A673 (cell line): ENCODE data around the gene DHDH.

Experiments used
- EZH2 ChIP-seq: fragments of 200-600 bp; sonication (generic); IDR thresholded peaks from 2 replicates; pipeline ENCODE4 v1.6.1; 2017; ENCODE audit warnings: borderline replicate concordance, low read depth, mild to moderate bottlenecking, mixed read lengths, antibody characterized with exemption, low read length; ENCODE audit not compliant: poor library complexity, severe bottlenecking
- TF ChIP-seq, protein P1 (sequence below): fragments of 300-800, 200-600 bp; sonication (generic); conservative IDR thresholded peaks from 2 replicates; pipeline ENCODE4 v1.5.1; 2017; ENCODE audit warnings: low read depth, mild to moderate bottlenecking, antibody characterized with exemption, low read length, moderate library complexity, mixed read lengths

DNA sequence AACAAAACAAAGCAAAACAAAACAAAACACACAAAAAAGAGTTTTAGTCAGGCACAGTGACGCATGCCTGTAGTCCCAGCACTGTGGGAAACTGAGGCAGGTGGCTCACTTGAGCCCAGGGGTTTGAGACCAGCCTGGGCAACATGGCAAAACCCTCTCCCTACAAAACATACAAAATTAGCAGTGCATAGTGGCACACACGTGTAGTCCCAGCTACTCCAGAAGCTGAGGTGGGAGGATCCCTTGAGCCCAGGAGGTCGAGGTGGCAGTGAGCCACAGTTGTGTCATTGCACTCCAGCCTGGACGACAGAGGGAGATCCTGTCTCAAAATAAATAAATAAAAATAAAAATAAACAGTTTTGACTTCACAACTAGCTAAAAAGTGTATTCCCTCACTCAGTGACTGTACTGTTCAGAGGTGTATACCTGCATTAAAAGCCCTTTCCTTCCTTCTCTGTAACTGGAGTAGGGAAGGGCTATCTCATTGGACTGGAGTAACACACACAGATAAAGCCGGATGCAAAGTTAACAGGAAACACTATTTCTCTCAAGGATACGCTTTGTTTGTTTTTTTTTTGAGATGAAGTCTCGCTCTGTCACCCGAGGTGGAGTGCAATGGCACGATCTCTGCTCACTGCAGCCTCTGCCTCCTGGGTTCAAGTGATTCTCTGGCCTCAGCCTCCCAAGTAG is 17.5 kb downstream of the DHDH start:
- TF ChIP-seq, protein P1, sequence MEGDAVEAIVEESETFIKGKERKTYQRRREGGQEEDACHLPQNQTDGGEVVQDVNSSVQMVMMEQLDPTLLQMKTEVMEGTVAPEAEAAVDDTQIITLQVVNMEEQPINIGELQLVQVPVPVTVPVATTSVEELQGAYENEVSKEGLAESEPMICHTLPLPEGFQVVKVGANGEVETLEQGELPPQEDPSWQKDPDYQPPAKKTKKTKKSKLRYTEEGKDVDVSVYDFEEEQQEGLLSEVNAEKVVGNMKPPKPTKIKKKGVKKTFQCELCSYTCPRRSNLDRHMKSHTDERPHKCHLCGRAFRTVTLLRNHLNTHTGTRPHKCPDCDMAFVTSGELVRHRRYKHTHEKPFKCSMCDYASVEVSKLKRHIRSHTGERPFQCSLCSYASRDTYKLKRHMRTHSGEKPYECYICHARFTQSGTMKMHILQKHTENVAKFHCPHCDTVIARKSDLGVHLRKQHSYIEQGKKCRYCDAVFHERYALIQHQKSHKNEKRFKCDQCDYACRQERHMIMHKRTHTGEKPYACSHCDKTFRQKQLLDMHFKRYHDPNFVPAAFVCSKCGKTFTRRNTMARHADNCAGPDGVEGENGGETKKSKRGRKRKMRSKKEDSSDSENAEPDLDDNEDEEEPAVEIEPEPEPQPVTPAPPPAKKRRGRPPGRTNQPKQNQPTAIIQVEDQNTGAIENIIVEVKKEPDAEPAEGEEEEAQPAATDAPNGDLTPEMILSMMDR = no peak
- no peak for TF ChIP-seq EZH2
